HG03060 (cell line): ENCODE data around the gene MAP3K8.

Experiments
- ATAC-seq: cut with Tn5 transposase; IDR thresholded peaks from one replicate; pipeline ENCODE4 v1.9.1; 2021; ENCODE audit warnings: low read depth, moderate number of reproducible peaks; ENCODE audit not compliant: unreplicated experiment

Gene MAP3K8

GRCh38 chr10:30488316-30488715, 54.3 kb downstream of the MAP3K8 start:
- no peak for ATAC-seq

- ATAC-seq, result no peak
Observed at GRCh38 chr10:30489346-30489745, 55.4 kb downstream of the MAP3K8 start.

GRCh38 chr10:30490289-30491000, 56.5 kb downstream of the MAP3K8 start:
- no peak for ATAC-seq

- ATAC-seq, result no peak
Observed at GRCh38 chr10:30491204-30491915, 57.4 kb downstream of the MAP3K8 start.

GRCh38 chr10:30491916-30492515, 58.0 kb downstream of the MAP3K8 start:
- ATAC-seq, result no peak

GRCh38 chr10:30493609-30494530, 59.9 kb downstream of the MAP3K8 start:
- ATAC-seq, result no peak

- ATAC-seq, result no peak
Observed at GRCh38 chr10:30494558-30494957, 60.6 kb downstream of the MAP3K8 start.

- no peak for ATAC-seq
Observed at GRCh38 chr10:30495687-30496086, 61.7 kb downstream of the MAP3K8 start.

- ATAC-seq, result no peak
Observed at GRCh38 chr10:30499816-30500215, 65.8 kb downstream of the MAP3K8 start.

GRCh38 chr10:30500534-30500933, 66.5 kb downstream of the MAP3K8 start:
- ATAC-seq, result no peak

GRCh38 chr10:30500963-30501504, 67.0 kb downstream of the MAP3K8 start:
- no peak for ATAC-seq

GRCh38 chr10:30502266-30503060, 68.5 kb downstream of the MAP3K8 start:
- peak; percentile 44 for ATAC-seq

- no peak for ATAC-seq
Observed at GRCh38 chr10:30503700-30504266, 69.8 kb downstream of the MAP3K8 start.

GRCh38 chr10:30505543-30506298, 71.7 kb downstream of the MAP3K8 start:
- ATAC-seq, result no peak

GRCh38 chr10:30509508-30509907, 75.5 kb downstream of the MAP3K8 start:
- ATAC-seq, result no peak

GRCh38 chr10:30510184-30510931, 76.4 kb downstream of the MAP3K8 start:
- peak; percentile 87 for ATAC-seq

- ATAC-seq, result peak; percentile 17
Observed at GRCh38 chr10:30510932-30511700, 77.1 kb downstream of the MAP3K8 start.
